GM23248 (cell line): ENCODE results near the gene ATG9B. TPM values are rescaled to one million over a fixed set of nuclear protein-coding genes. Genes with fewer than 3 reads are reported as not detected.

Experiments
- DNase-seq: peaks from one replicate; pipeline ENCODE4 v3.0.0-alpha.2; 2015
- H2AFZ ChIP-seq: fragments of 200-600 bp; sonication (generic); 2 replicates; pipeline ENCODE4 v1.6.1; 2016; ENCODE audit warnings: antibody characterized with exemption
- H3F3A ChIP-seq: fragments of 200-600 bp; sonication (generic); 2 replicates; pipeline ENCODE4 v1.6.1; 2016; ENCODE audit warnings: mild to moderate bottlenecking, antibody characterized with exemption, mixed run types; ENCODE audit not compliant: insufficient read depth
- H3K27ac ChIP-seq: fragments of 200-600 bp; sonication (generic); 2 replicates; pipeline ENCODE4 v1.5.1; 2016; ENCODE audit warnings: mild to moderate bottlenecking
- H3K27me3 ChIP-seq: fragments of 200-600 bp; sonication (generic); replicated peaks from 2 replicates; pipeline ENCODE4 v1.6.1; 2016; ENCODE audit warnings: mild to moderate bottlenecking; ENCODE audit not compliant: insufficient read depth
- H3K36me3 ChIP-seq: fragments of 200-600 bp; sonication (generic); 2 replicates; pipeline ENCODE4 v1.6.1; 2016; ENCODE audit warnings: low read depth, mild to moderate bottlenecking
- H3K4me1 ChIP-seq: fragments of 200-600 bp; sonication (generic); 2 replicates; pipeline ENCODE4 v1.6.1; 2016; ENCODE audit warnings: mild to moderate bottlenecking; ENCODE audit not compliant: insufficient read depth
- H3K4me2 ChIP-seq: fragments of 200-600 bp; sonication (generic); one replicate; pipeline ENCODE4 v1.6.1; 2016; ENCODE audit warnings: mild to moderate bottlenecking; ENCODE audit not compliant: unreplicated experiment
- H3K4me3 ChIP-seq: fragments of 200-600 bp; sonication (generic); 2 replicates; pipeline ENCODE4 v1.5.1; 2016; ENCODE audit warnings: mild to moderate bottlenecking
- H3K79me2 ChIP-seq: fragments of 200-600 bp; sonication (generic); 2 replicates; pipeline ENCODE4 v1.6.1; 2016; ENCODE audit warnings: mild to moderate bottlenecking; ENCODE audit not compliant: insufficient read depth
- H3K9ac ChIP-seq: fragments of 200-600 bp; sonication (generic); 2 replicates; pipeline ENCODE4 v1.6.1; 2016; ENCODE audit warnings: mild to moderate bottlenecking
- H3K9me2 ChIP-seq: fragments of 200-600 bp; sonication (generic); 2 replicates; pipeline ENCODE4 v1.6.1; 2016; ENCODE audit warnings: mixed run types, mild to moderate bottlenecking, moderate library complexity; ENCODE audit not compliant: insufficient read depth
- H3K9me3 ChIP-seq: fragments of 200-600 bp; sonication (generic); one replicate; pipeline ENCODE4 v1.6.1; 2017; ENCODE audit warnings: low read depth
- H4K20me1 ChIP-seq: fragments of 200-600 bp; sonication (generic); 2 replicates; pipeline ENCODE4 v1.6.0; 2016; ENCODE audit not compliant: insufficient read depth
- EZH2 ChIP-seq: fragments of 200-600 bp; sonication (generic); IDR thresholded peaks from 2 replicates; pipeline ENCODE4 v1.6.1; 2018; ENCODE audit warnings: antibody characterized with exemption, mild to moderate bottlenecking; ENCODE audit not compliant: insufficient read depth, poor library complexity, severe bottlenecking
- EZH2phosphoT487 ChIP-seq: fragments of 200-600 bp; sonication (generic); IDR thresholded peaks from 2 replicates; pipeline ENCODE4 v1.6.1; 2018; ENCODE audit warnings: antibody characterized with exemption, moderate library complexity, mild to moderate bottlenecking, low read depth; ENCODE audit not compliant: insufficient read depth
- WGBS, 2 experiments: methylation state at CpG; one replicate each; pipeline ENCODE4 v1.1.6; 2015 to 2017; ENCODE audit warnings: low lambda C conversion rate in 2 of 2, low coverage in 1 of 2; ENCODE audit errors: missing lambda C conversion rate in 2 of 2; 5-methylcytosine and 5-hydroxymethylcytosine counted together
- in situ Hi-C: fragments of 300-500 bp; cut with MboI; formaldehyde crosslinking; loops from 2 replicates; pipeline ENCODE4 v1.15.0; 2020
- polyA plus RNA-seq: library from polyadenylated mRNA; unstranded; fragments of >200 nt; fragmentation: Nextera tagmentation; extraction: Ambion mirVana; gene quantifications from 2 replicates; pipeline ENCODE4 v1.2.1, GENCODE V29; 2016
- total RNA-seq: library from RNA; depleted of rRNA; stranded (reverse); fragments of >200 nt; shearing (Covaris generic); gene quantifications from 2 replicates; pipeline ENCODE4 v1.2.3, GENCODE V29; 2014

Gene ATG9B
- total and polyA plus RNA-seq, 2 experiments from 2014 or later: 0.79 TPM; not detected in 1

DNA sequence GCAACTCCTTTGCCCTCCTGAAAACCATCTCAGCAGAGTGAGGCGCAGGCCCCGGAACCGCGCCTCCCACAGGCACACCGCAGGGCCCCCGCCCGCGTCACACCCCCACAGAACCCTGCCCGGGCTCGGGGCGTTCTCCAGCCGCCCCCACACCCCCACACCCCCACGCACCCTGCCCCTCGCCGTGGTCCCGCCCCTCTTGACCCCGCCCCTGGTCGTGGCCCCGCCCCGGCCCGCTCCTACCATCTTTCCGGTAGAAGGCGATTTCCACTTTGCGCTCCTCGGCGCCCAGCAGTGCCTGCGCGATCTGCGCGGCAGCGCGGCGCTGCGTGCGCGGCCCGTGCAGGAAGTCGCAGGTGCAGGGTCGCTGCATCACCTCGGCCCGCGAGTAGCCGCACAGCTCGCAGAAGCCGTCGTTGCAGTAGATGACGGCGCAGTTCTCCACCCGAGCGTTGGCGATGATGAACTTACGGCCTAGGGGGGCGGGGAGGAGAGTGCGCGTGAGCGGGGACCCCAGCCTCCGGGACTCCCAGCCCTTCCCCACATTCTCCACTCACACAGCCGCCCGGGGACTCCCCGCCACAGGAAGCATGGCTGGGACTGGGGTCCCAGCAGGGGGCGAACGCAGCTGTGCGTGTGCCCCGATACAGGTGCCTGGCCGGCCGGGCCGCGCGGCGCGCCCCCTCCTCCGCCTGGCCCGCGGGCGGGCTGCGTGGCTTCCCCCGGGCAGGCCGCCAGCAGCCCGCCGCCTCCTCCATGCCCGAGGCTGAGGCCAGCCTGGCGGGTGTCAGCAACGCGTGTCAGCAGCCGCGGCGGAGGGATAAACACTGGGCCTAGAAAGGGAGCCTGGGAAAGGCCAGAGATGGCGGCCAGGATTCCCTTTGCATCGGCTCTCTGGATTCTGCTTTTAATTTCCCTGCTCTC, 49.6 kb downstream of the ATG9B start:
- H3K9me3 ChIP-seq: no peaks in the 10 kb centered on the region
- in situ Hi-C loops: no loop called here
- H3K79me2 ChIP-seq: no peaks in the 10 kb centered on the region
- no peaks in the 10 kb centered on the region for H4K20me1 ChIP-seq
- peak overlapping the region; percentile 41; the same call in 1 of the 2 replicates for H3K4me3 ChIP-seq
- H3K4me1 ChIP-seq: no peaks in the 10 kb centered on the region
- peak; percentile 12 for TF ChIP-seq EZH2
- no peak for TF ChIP-seq EZH2phosphoT487
- no peak overlapping the region for H3K4me2 ChIP-seq
- no peaks in the 10 kb centered on the region for H3K36me3 ChIP-seq
- no peaks in the 10 kb centered on the region for H3K9me2 ChIP-seq
- no peaks in the 10 kb centered on the region for H3F3A ChIP-seq
- no peak overlapping the region for H3K9ac ChIP-seq
- H3K27me3 ChIP-seq: peaks cover 44% of the 10 kb centered on the region
- no peak overlapping the region for H3K27ac ChIP-seq
- 4 to 5% methylated on average over 69 to 70 of the region's 89 CpGs for WGBS, 2 experiments
- no peak overlapping the region for H2AFZ ChIP-seq
- DNase-seq: peak; percentile 62

- no peaks in the 10 kb centered on the region for H4K20me1 ChIP-seq
- no peaks in the 10 kb centered on the region for H3F3A ChIP-seq
- no peak for DNase-seq
- no peak for TF ChIP-seq EZH2
- TF ChIP-seq EZH2phosphoT487: no peak
- H3K4me2 ChIP-seq: no peak overlapping the region
- H2AFZ ChIP-seq: no peak overlapping the region
- H3K9ac ChIP-seq: no peak overlapping the region
- peaks cover 51% of the 10 kb centered on the region for H3K27me3 ChIP-seq
- H3K9me2 ChIP-seq: no peaks in the 10 kb centered on the region
- no peaks in the 10 kb centered on the region for H3K36me3 ChIP-seq
- in situ Hi-C loops: no loop called here
- WGBS, 2 experiments: 44 to 45% methylated on average over 26 to 27 of the region's 27 CpGs
- H3K4me3 ChIP-seq: no peak overlapping the region
- H3K4me1 ChIP-seq: no peaks in the 10 kb centered on the region
- H3K9me3 ChIP-seq: no peaks in the 10 kb centered on the region
- H3K27ac ChIP-seq: no peak overlapping the region
- no peaks in the 10 kb centered on the region for H3K79me2 ChIP-seq
These were observed 50.5 kb downstream of the ATG9B start for GRCh38 chr7:150973571-150974451.

- Histone ChIP-seq H3K27ac (no peak overlapping the region), H3K9ac (no peak overlapping the region), H3K9me2 (no peaks in the 10 kb centered on the region), H3K79me2 (no peaks in the 10 kb centered on the region), H3K36me3 (no peaks in the 10 kb centered on the region), H3K9me3 (no peaks in the 10 kb centered on the region), H3K4me3 (no peak overlapping the region), H3K27me3 (peaks cover 61% of the 10 kb centered on the region), H3F3A (no peaks in the 10 kb centered on the region), H2AFZ (no peak overlapping the region), H4K20me1 (no peaks in the 10 kb centered on the region), H3K4me2 (no peak overlapping the region), H3K4me1 (no peaks in the 10 kb centered on the region)
- no peak for DNase-seq
- 43 to 44% methylated on average over 8 of the region's 8 CpGs for WGBS, 2 experiments
- TF ChIP-seq EZH2 (no peak), EZH2phosphoT487 (no peak)
- in situ Hi-C loops: no loop called here
These were observed 51.6 kb downstream of the ATG9B start for GRCh38 chr7:150972741-150973140.

DNA sequence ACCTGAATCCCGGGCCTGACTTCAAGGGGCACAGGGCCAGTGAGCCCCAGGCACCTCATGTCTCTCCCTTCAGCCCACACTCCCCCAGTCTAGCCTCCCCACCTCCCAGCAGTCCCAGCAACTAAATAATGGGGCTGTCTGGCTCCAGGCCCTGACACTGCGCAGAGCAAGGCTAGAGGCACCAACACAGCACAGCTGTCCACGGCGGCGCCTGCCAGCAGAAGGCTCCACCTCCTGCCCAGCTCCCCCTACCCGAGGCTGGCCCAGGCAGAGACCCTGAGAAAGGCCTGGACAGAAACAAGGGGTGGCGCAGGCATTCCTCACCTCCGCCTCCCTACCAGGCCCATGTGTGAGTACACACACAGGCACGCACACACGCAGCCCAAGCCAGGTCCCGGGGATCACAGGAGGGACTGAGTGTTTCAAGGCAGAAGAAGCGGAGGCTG, 52.2 kb downstream of the ATG9B start:
- no peak overlapping the region for H3K27ac ChIP-seq
- no peaks in the 10 kb centered on the region for H3K4me1 ChIP-seq
- 50 to 54% methylated on average over 12 of the region's 12 CpGs for WGBS, 2 experiments
- H3K4me3 ChIP-seq: no peak overlapping the region
- TF ChIP-seq EZH2 (no peak), EZH2phosphoT487 (no peak)
- no peak overlapping the region for H3K9ac ChIP-seq
- H3K79me2 ChIP-seq: no peaks in the 10 kb centered on the region
- H4K20me1 ChIP-seq: no peaks in the 10 kb centered on the region
- H3K4me2 ChIP-seq: no peak overlapping the region
- H2AFZ ChIP-seq: no peak overlapping the region
- H3K36me3 ChIP-seq: no peaks in the 10 kb centered on the region
- no peaks in the 10 kb centered on the region for H3F3A ChIP-seq
- peaks cover 64% of the 10 kb centered on the region for H3K27me3 ChIP-seq
- DNase-seq: no peak
- H3K9me3 ChIP-seq: no peaks in the 10 kb centered on the region
- no peaks in the 10 kb centered on the region for H3K9me2 ChIP-seq
- in situ Hi-C loops: no loop called here
